H1 (cell line): Measurements from ENCODE around the gene VWF. TPM values are rescaled to one million over a fixed set of nuclear protein-coding genes. Genes with fewer than 3 reads are reported as not detected.

Source experiments
- CTCF ChIA-PET: fragments of 300-600 bp; sonication (Branson Sonifier 250); formaldehyde crosslinking; loops from one replicate; lab custom pipeline; 2021; ENCODE audit not compliant: partially characterized antibody; lab: Charles Lee
- POLR2A ChIA-PET: fragments of 300-600 bp; sonication (Branson Sonifier 250); formaldehyde crosslinking; loops from one replicate; lab custom pipeline; 2021; ENCODE audit warnings: inconsistent platforms; ENCODE audit not compliant: partially characterized antibody; lab: Charles Lee
- DNase-seq, 2 experiments: peaks; one replicate each; pipeline versions ENCODE4 v3.0.0 to v3.0.0-alpha.2; 2010 to 2022; ENCODE audit warnings: low spot score in 2 of 2, low read depth in 1 of 2, mixed read lengths in 1 of 2
- FAIRE-seq: peaks from 2 replicates; lab custom pipeline; 2011; peaks lifted over from hg19 to GRCh38; lab: Jason Lieb, UNC
- H2AFZ ChIP-seq: 2 replicates; pipeline ENCODE4 v1.8.1; 2012; ENCODE audit warnings: low read length, inconsistent platforms
- H2AK5ac ChIP-seq: 2 replicates; pipeline ENCODE4 v1.6.1; 2013; ENCODE audit warnings: low read depth, low read length
- H2BK120ac ChIP-seq: replicated peaks from 2 replicates; pipeline ENCODE3; 2013; ENCODE audit warnings: low read depth, low read length, inconsistent platforms
- H2BK12ac ChIP-seq: 2 replicates; pipeline ENCODE4 v1.6.1; 2013; ENCODE audit warnings: low read depth, low read length
- H2BK15ac ChIP-seq: 2 replicates; pipeline ENCODE4 v1.6.1; 2013; ENCODE audit warnings: low read length
- H2BK20ac ChIP-seq: 2 replicates; pipeline ENCODE4 v1.6.1; 2013; ENCODE audit warnings: low read length
- H2BK5ac ChIP-seq: 2 replicates; pipeline ENCODE4 v1.6.1; 2013; ENCODE audit warnings: low read depth, low read length
- H3K14ac ChIP-seq: 2 replicates; pipeline ENCODE4 v1.6.1; 2013; ENCODE audit warnings: inconsistent platforms; ENCODE audit not compliant: insufficient read length
- H3K18ac ChIP-seq: 2 replicates; pipeline ENCODE4 v1.6.1; 2013; ENCODE audit warnings: low read length; ENCODE audit errors: extremely low read depth
- H3K23ac ChIP-seq: 2 replicates; pipeline ENCODE4 v1.6.1; 2013; ENCODE audit warnings: inconsistent platforms; ENCODE audit not compliant: insufficient read length
- H3K23me2 ChIP-seq: 2 replicates; pipeline ENCODE4 v1.6.1; 2013; ENCODE audit warnings: low read depth, low read length
- H3K27ac ChIP-seq: 2 replicates; pipeline ENCODE4 v1.6.1; 2011; ENCODE audit warnings: low read depth, low read length, inconsistent platforms
- H3K27me3 ChIP-seq, 4 experiments: replicated peaks in 1 of 4; 1 replicate in 1 of 4; 2 replicates in 3 of 4; pipeline versions ENCODE4 v1.6.1 to v1.8.1; 2011 to 2013; ENCODE audit warnings: low read length in 3 of 4, mild to moderate bottlenecking in 3 of 4, inconsistent platforms in 2 of 4, mixed read lengths in 2 of 4, moderate library complexity in 1 of 4; ENCODE audit not compliant: control insufficient read depth in 3 of 4, insufficient read depth in 3 of 4; ENCODE audit errors: extremely low read depth in 1 of 4
- H3K36me3 ChIP-seq, 4 experiments: 2 replicates each; pipeline versions ENCODE4 v1.6.1 to v1.8.1; 2011 to 2013; ENCODE audit warnings: mild to moderate bottlenecking in 4 of 4, low read length in 3 of 4, moderate library complexity in 2 of 4, control low read depth in 1 of 4, inconsistent platforms in 1 of 4; ENCODE audit not compliant: insufficient read depth in 4 of 4, control insufficient read depth in 2 of 4
- H3K4ac ChIP-seq: replicated peaks from 2 replicates; pipeline ENCODE3; 2013; ENCODE audit warnings: low read length, low read depth, mixed read lengths, inconsistent platforms; ENCODE audit not compliant: insufficient read length
- H3K4me1 ChIP-seq, 4 experiments: replicated peaks in 1 of 4; 1 replicate in 1 of 4; 2 replicates in 3 of 4; pipeline versions ENCODE4 v1.6.1 to v1.8.1; 2011 to 2013; ENCODE audit warnings: low read length in 3 of 4, inconsistent platforms in 2 of 4, mixed read lengths in 1 of 4; ENCODE audit not compliant: insufficient read depth in 4 of 4, control insufficient read depth in 3 of 4
- H3K4me2 ChIP-seq, 2 experiments: 2 replicates each; pipeline versions ENCODE4 v1.6.1 to v1.8.1; 2011 to 2013; ENCODE audit warnings: low read depth in 2 of 2, low read length in 2 of 2, control low read depth in 1 of 2, inconsistent platforms in 1 of 2, mild to moderate bottlenecking in 1 of 2; ENCODE audit not compliant: insufficient read depth in 1 of 2
- H3K4me3 ChIP-seq, 4 experiments: fragments of 200-600, 300-600 bp in 1 of 4; sonication (generic), shearing (Covaris generic), sonication (Bioruptor Twin) in 1 of 4; 2 replicates each; pipeline versions ENCODE4 v1.5.1 to v1.8.1; 2011 to 2016; ENCODE audit warnings: low read length in 4 of 4, low read depth in 3 of 4, control low read depth in 2 of 4, inconsistent platforms in 2 of 4, mild to moderate bottlenecking in 2 of 4, mixed read lengths in 1 of 4, moderate library complexity in 1 of 4; ENCODE audit not compliant: insufficient read depth in 2 of 4; ENCODE audit errors: extremely low read depth in 1 of 4
- H3K56ac ChIP-seq: replicated peaks from 2 replicates; pipeline ENCODE3; 2013; ENCODE audit warnings: low read depth, mild to moderate bottlenecking, mixed read lengths, low read length, inconsistent platforms; ENCODE audit not compliant: insufficient read length
- H3K79me1 ChIP-seq: 2 replicates; pipeline ENCODE4 v1.6.1; 2013; ENCODE audit warnings: low read depth, low read length, control low read depth
- H3K79me2 ChIP-seq, 2 experiments: 2 replicates each; pipeline versions ENCODE4 v1.6.1 to v1.8.1; 2012 to 2013; ENCODE audit warnings: low read length in 2 of 2, mild to moderate bottlenecking in 2 of 2, inconsistent platforms in 1 of 2; ENCODE audit not compliant: insufficient read depth in 2 of 2, control insufficient read depth in 1 of 2
- H3K9ac ChIP-seq, 4 experiments: replicated peaks in 1 of 4; 1 replicate in 1 of 4; 2 replicates in 3 of 4; pipeline versions ENCODE4 v1.6.1 to v1.8.1; 2011 to 2013; ENCODE audit warnings: low read depth in 3 of 4, low read length in 3 of 4, control low read depth in 2 of 4, mild to moderate bottlenecking in 2 of 4, moderate library complexity in 2 of 4, inconsistent platforms in 1 of 4; ENCODE audit errors: extremely low read depth in 1 of 4
- H3K9me3 ChIP-seq, 2 experiments: 2 replicates each; pipeline versions ENCODE4 v1.6.1 to v1.8.1; 2012 to 2013; ENCODE audit warnings: mild to moderate bottlenecking in 2 of 2, moderate library complexity in 2 of 2, control low read depth in 1 of 2, inconsistent platforms in 1 of 2, low read depth in 1 of 2, low read length in 1 of 2, mixed read lengths in 1 of 2; ENCODE audit not compliant: insufficient read depth in 2 of 2
- H4K20me1 ChIP-seq, 2 experiments: replicated peaks in 1 of 2; 2 replicates each; pipeline versions ENCODE3 to v1.8.1; 2011 to 2013; ENCODE audit warnings: inconsistent platforms in 2 of 2, low read length in 2 of 2, mild to moderate bottlenecking in 1 of 2; ENCODE audit not compliant: insufficient read depth in 2 of 2, control insufficient read depth in 1 of 2
- H4K5ac ChIP-seq: 2 replicates; pipeline ENCODE4 v1.6.1; 2013; ENCODE audit warnings: low read length, low read depth, mixed read lengths, inconsistent platforms; ENCODE audit not compliant: insufficient read length
- H4K8ac ChIP-seq: 2 replicates; pipeline ENCODE4 v1.8.0; 2013; ENCODE audit warnings: mild to moderate bottlenecking, moderate library complexity, low read length, inconsistent platforms; ENCODE audit not compliant: insufficient read depth; ENCODE audit errors: extremely low read depth
- H4K91ac ChIP-seq: replicated peaks from 2 replicates; pipeline ENCODE3; 2013; ENCODE audit warnings: low read length, mixed read lengths, inconsistent platforms; ENCODE audit not compliant: insufficient read length
- ASH2L ChIP-seq: fragments of 200-600, 300-600 bp; sonication (generic); IDR thresholded peaks from one replicate; pipeline ENCODE4 v1.7.1; 2017; ENCODE audit warnings: low read length
- CBX8 ChIP-seq: fragments of 300-800, 300-1000 bp; sonication (generic); IDR thresholded peaks from 2 replicates; pipeline ENCODE4 v1.7.1; 2016; ENCODE audit warnings: low read depth, low read length, borderline replicate concordance
- CHD2 ChIP-seq: IDR thresholded peaks from 2 replicates; pipeline ENCODE4 v1.6.1; 2012; ENCODE audit warnings: low read length, improper control_type of control experiment
- GTF2F1 ChIP-seq: IDR thresholded peaks from 2 replicates; pipeline ENCODE4 v1.6.1; 2012; ENCODE audit warnings: low read depth, low read length, improper control_type of control experiment, borderline replicate concordance
- HDAC6 ChIP-seq: IDR thresholded peaks from one replicate; pipeline ENCODE4 v1.7.1; 2012; ENCODE audit warnings: low read depth, mild to moderate bottlenecking, inconsistent platforms, low read length, moderate library complexity
- JUN ChIP-seq: IDR thresholded peaks from 2 replicates; pipeline ENCODE4 v1.6.1; 2011; ENCODE audit warnings: low read depth, mild to moderate bottlenecking, improper control_type of control experiment, low read length
- NRF1 ChIP-seq: IDR thresholded peaks from 2 replicates; pipeline ENCODE4 v1.6.1; 2011; ENCODE audit warnings: mild to moderate bottlenecking, low read depth, low read length, improper control_type of control experiment
- POLR2AphosphoS5 ChIP-seq: IDR thresholded peaks from 2 replicates; pipeline ENCODE4 v1.6.1; 2011; ENCODE audit warnings: low read depth, low read length
- RAD21 ChIP-seq, 2 experiments: IDR thresholded peaks in 1 of 2; conservative IDR thresholded peaks in 1 of 2; 2 replicates each; pipeline ENCODE4 v1.6.1; 2011; ENCODE audit warnings: low read depth in 2 of 2, low read length in 2 of 2, improper control_type of control experiment in 1 of 2, inconsistent platforms in 1 of 2, mild to moderate bottlenecking in 1 of 2, moderate library complexity in 1 of 2
- RXRA ChIP-seq: IDR thresholded peaks from 2 replicates; pipeline ENCODE4 v1.6.1; 2011; ENCODE audit warnings: low read depth, mild to moderate bottlenecking, low read length, moderate library complexity; ENCODE audit not compliant: insufficient read depth
- SP1 ChIP-seq: IDR thresholded peaks from 2 replicates; pipeline ENCODE4 v1.6.1; 2011; ENCODE audit warnings: low read depth, low read length
- SRF ChIP-seq: IDR thresholded peaks from 2 replicates; pipeline ENCODE4 v1.6.1; 2011; ENCODE audit warnings: mild to moderate bottlenecking, low read depth, low read length, moderate library complexity
- TAF7 ChIP-seq: optimal IDR thresholded peaks from 2 replicates; pipeline ENCODE3; 2011; ENCODE audit warnings: low read depth, mild to moderate bottlenecking, inconsistent platforms, low read length, moderate library complexity, borderline replicate concordance
- TCF12 ChIP-seq: IDR thresholded peaks from 2 replicates; pipeline ENCODE4 v1.6.1; 2011; ENCODE audit warnings: low read depth, mild to moderate bottlenecking, low read length
- polyA plus RNA-seq, 7 experiments: library from polyadenylated mRNA; depleted of rRNA in 3 of 7; stranded (reverse) in 5 of 7; unstranded in 2 of 7; fragments of >200 nt in 5 of 7; fragments of 200-250 nt in 2 of 7; gene quantifications; 1 replicate in 5 of 7; 2 replicates in 1 of 7; 4 replicates in 1 of 7; pipeline versions ENCODE4 v1.2.1 to v1.2.3, GENCODE V29; 2011 to 2013; ENCODE audit warnings: missing spikeins in 2 of 7, mixed read lengths in 2 of 7
- total RNA-seq: library from RNA; stranded (reverse); fragmentation: NEBNext Ultra II Directional; extraction: Animal tissue kit (Norgen Biotek cat#: 25700); gene quantifications from 2 replicates; pipeline ENCODE4 v1.2.1, GENCODE V29; 2021
- TF ChIP-seq, protein P1 (sequence below): IDR thresholded peaks from 2 replicates; pipeline ENCODE4 v1.6.1; 2012; ENCODE audit warnings: inconsistent platforms
- TF ChIP-seq, protein P2 (sequence below): IDR thresholded peaks from 2 replicates; pipeline ENCODE4 v1.6.1; 2011; ENCODE audit warnings: low read depth, mild to moderate bottlenecking, low read length; ENCODE audit not compliant: insufficient read depth

Gene VWF
- total and polyA plus RNA-seq, 2 of the 8 experiments (the other 6 are each of a cell fraction or from before 2014, with no cell fraction given), result 0.39 to 0.60 TPM

DNA sequence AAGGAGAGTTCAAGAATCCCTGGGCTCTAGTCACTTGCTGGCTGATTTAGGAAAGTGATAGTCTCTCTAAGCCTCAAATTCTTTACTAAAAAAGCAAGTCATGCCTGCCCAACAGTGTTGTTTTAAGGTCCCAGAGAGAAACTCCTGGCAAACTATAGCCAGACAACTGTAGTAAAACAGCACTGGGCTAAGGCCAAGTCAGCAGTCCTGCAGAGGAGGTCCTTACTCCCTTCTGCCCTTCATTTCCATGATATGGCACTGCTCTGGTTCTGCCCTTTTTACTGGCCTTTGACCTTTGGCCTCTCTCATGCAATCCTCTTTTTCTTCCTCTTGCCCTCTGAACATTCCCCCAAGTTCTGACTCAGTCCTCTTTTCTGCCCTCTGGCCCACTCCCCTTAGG, 74.9 kb downstream of the VWF start:
- Histone ChIP-seq H3K4me2 (no peak overlapping the region), H4K91ac (no peak overlapping the region), H3K4me1 (no peaks in the 10 kb centered on the region), H2BK5ac (no peak overlapping the region), H4K8ac (no peak overlapping the region), H3K23ac (no peak overlapping the region), H2BK15ac (no peak overlapping the region), H2AFZ (no peak overlapping the region), H3K23me2 (no peaks in the 10 kb centered on the region), H3K14ac (no peak overlapping the region), H2AK5ac (no peak overlapping the region), H3K4ac (no peak overlapping the region), H2BK120ac (no peak overlapping the region), H3K4me3 (no peak overlapping the region), H4K20me1 (no peaks in the 10 kb centered on the region), H2BK12ac (no peak overlapping the region), H3K36me3 (no peaks in the 10 kb centered on the region), H3K27ac (no peak overlapping the region), H3K56ac (no peak overlapping the region), H4K5ac (no peak overlapping the region)
- POLR2A ChIA-PET, result no interaction called here
- no peak for DNase-seq
- TF ChIP-seq CBX8 (no peak), CHD2 (no peak), RXRA (no peak), SP1 (no peak), POLR2AphosphoS5 (no peak), RAD21 (IDR thresholded peaks at IDR 0.05 in 1 of 2, conservative IDR thresholded peaks at IDR 0.05 in 1 of 2; ENCODE audit: low read depth in 2 of 2, low read length in 2 of 2) (no peak), ASH2L (no peak), TAF7 (no peak), NRF1 (no peak), HDAC6 (no peak), JUN (no peak), TCF12 (no peak), SRF (no peak), GTF2F1 (no peak)
- TF ChIP-seq, protein P1, sequence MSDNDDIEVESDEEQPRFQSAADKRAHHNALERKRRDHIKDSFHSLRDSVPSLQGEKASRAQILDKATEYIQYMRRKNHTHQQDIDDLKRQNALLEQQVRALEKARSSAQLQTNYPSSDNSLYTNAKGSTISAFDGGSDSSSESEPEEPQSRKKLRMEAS, result no peak
- TF ChIP-seq, protein P2, sequence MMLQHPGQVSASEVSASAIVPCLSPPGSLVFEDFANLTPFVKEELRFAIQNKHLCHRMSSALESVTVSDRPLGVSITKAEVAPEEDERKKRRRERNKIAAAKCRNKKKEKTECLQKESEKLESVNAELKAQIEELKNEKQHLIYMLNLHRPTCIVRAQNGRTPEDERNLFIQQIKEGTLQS, result no peak
- TF ChIP-seq, all 59 proteins: peak for 0
- Histone ChIP-seq H3K27me3 (no peaks in the 10 kb centered on the region), H3K79me1 (no peaks in the 10 kb centered on the region), H3K9ac (no peak overlapping the region), H3K79me2 (no peaks in the 10 kb centered on the region), H2BK20ac (no peak overlapping the region), H3K18ac (no peak overlapping the region), H3K9me3 (no peaks in the 10 kb centered on the region)
- no peak for FAIRE-seq
- CTCF ChIA-PET, result interaction anchor here (0.8 to 1.0 kb wide), 2 partner anchors 18 to 234 kb away, joined by 3 to 4 read pairs; no protein-coding TSS in a partner anchor
